OCI-LY1 (cell line): ENCODE data around the gene MIER3.

Experiments
- H2AFZ ChIP-seq: fragments of 200-600 bp; sonication (generic), shearing (Covaris generic); 2 replicates; pipeline ENCODE4 v1.6.0; 2014; ENCODE audit warnings: antibody characterized with exemption, mild to moderate bottlenecking, low read length
- H3F3A ChIP-seq: fragments of 200-600 bp; sonication (generic), shearing (Covaris generic); 2 replicates; pipeline ENCODE4 v1.6.0; 2014; ENCODE audit warnings: mild to moderate bottlenecking, antibody characterized with exemption, low read length, moderate library complexity; ENCODE audit not compliant: insufficient read depth
- H3K27ac ChIP-seq: fragments of 200-600 bp; sonication (generic); 2 replicates; pipeline ENCODE4 v1.5.1; 2014; ENCODE audit warnings: low read length, mixed run types, mild to moderate bottlenecking, low read depth; ENCODE audit not compliant: poor library complexity, severe bottlenecking
- H3K27me3 ChIP-seq: fragments of 200-600 bp; sonication (generic); 2 replicates; pipeline ENCODE4 v1.6.0; 2014; ENCODE audit warnings: antibody characterized with exemption, mild to moderate bottlenecking, low read length, moderate library complexity; ENCODE audit not compliant: insufficient read depth
- H3K36me3 ChIP-seq: fragments of 200-600 bp; sonication (generic); 2 replicates; pipeline ENCODE4 v1.6.1; 2014; ENCODE audit warnings: mild to moderate bottlenecking, antibody characterized with exemption, low read length, moderate library complexity, mixed read lengths; ENCODE audit not compliant: insufficient read depth
- H3K4me1 ChIP-seq: fragments of 200-600 bp; sonication (generic); 2 replicates; pipeline ENCODE4 v1.5.1; 2014; ENCODE audit warnings: mild to moderate bottlenecking, low read length, moderate library complexity; ENCODE audit not compliant: insufficient read depth, severe bottlenecking
- H3K4me2 ChIP-seq: fragments of 200-600 bp; sonication (generic), shearing (Covaris generic); 2 replicates; pipeline ENCODE4 v1.6.1; 2014; ENCODE audit warnings: low read length
- H3K4me3 ChIP-seq: fragments of 200-600 bp; sonication (generic); 2 replicates; pipeline ENCODE4 v1.5.1; 2014; ENCODE audit warnings: low read length, low read depth, mild to moderate bottlenecking, mixed read lengths; ENCODE audit not compliant: poor library complexity, severe bottlenecking
- H3K79me2 ChIP-seq: fragments of 200-600 bp; shearing (Covaris generic); 2 replicates; pipeline ENCODE4 v1.6.1; 2016; ENCODE audit warnings: mixed run types, low read length, mixed read lengths; ENCODE audit not compliant: insufficient read depth
- H3K9ac ChIP-seq: fragments of 200-600 bp; sonication (generic), shearing (Covaris generic); 2 replicates; pipeline ENCODE4 v1.6.1; 2014; ENCODE audit warnings: mild to moderate bottlenecking, low read length, mixed read lengths
- H3K9me2 ChIP-seq: fragments of 200-600 bp; sonication (generic), shearing (Covaris generic); 2 replicates; pipeline ENCODE4 v1.6.1; 2014; ENCODE audit warnings: low read depth, mild to moderate bottlenecking, low read length, mixed read lengths
- H3K9me3 ChIP-seq: fragments of 200-600 bp; shearing (Covaris generic); 2 replicates; pipeline ENCODE4 v1.6.1; 2014; ENCODE audit warnings: low read length, mixed read lengths
- H4K20me1 ChIP-seq: fragments of 200-600 bp; sonication (generic), shearing (Covaris generic); 2 replicates; pipeline ENCODE4 v1.6.0; 2016; ENCODE audit warnings: mild to moderate bottlenecking, low read length; ENCODE audit not compliant: insufficient read depth
- EZH2 ChIP-seq: fragments of 200-600 bp; sonication (generic), shearing (Covaris generic); IDR thresholded peaks from 2 replicates; pipeline ENCODE4 v1.8.0; 2017; ENCODE audit warnings: borderline replicate concordance, mixed run types, mild to moderate bottlenecking, antibody characterized with exemption, low read length, moderate library complexity, mixed read lengths
- TF ChIP-seq, protein P1 (sequence below): fragments of 200-600 bp; sonication (generic), shearing (Covaris generic); IDR thresholded peaks from 2 replicates; pipeline ENCODE4 v1.5.1; 2017; ENCODE audit warnings: mild to moderate bottlenecking, antibody characterized with exemption, low read length, moderate library complexity, mixed read lengths

Gene MIER3

GRCh38 chr5:56971275-56971674 is 19.4 kb upstream of the MIER3 start:
- no peak overlapping the region for H3K4me2 ChIP-seq
- H3K36me3 ChIP-seq, result no peaks in the 10 kb centered on the region
- H3K27ac ChIP-seq, result no peak overlapping the region
- no peak for TF ChIP-seq EZH2
- TF ChIP-seq, protein P1, sequence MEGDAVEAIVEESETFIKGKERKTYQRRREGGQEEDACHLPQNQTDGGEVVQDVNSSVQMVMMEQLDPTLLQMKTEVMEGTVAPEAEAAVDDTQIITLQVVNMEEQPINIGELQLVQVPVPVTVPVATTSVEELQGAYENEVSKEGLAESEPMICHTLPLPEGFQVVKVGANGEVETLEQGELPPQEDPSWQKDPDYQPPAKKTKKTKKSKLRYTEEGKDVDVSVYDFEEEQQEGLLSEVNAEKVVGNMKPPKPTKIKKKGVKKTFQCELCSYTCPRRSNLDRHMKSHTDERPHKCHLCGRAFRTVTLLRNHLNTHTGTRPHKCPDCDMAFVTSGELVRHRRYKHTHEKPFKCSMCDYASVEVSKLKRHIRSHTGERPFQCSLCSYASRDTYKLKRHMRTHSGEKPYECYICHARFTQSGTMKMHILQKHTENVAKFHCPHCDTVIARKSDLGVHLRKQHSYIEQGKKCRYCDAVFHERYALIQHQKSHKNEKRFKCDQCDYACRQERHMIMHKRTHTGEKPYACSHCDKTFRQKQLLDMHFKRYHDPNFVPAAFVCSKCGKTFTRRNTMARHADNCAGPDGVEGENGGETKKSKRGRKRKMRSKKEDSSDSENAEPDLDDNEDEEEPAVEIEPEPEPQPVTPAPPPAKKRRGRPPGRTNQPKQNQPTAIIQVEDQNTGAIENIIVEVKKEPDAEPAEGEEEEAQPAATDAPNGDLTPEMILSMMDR, result no peak
- no peaks in the 10 kb centered on the region; the same call in 1 of the 2 replicates for H3K27me3 ChIP-seq
- H3K4me3 ChIP-seq, result no peak overlapping the region
- H3K9me2 ChIP-seq, result no peaks in the 10 kb centered on the region
- H3K9me3 ChIP-seq, result no peaks in the 10 kb centered on the region
- H3K79me2 ChIP-seq, result no peaks in the 10 kb centered on the region
- H4K20me1 ChIP-seq, result no peaks in the 10 kb centered on the region
- H3K9ac ChIP-seq, result no peak overlapping the region
- no peak overlapping the region for H2AFZ ChIP-seq
- no peaks in the 10 kb centered on the region for H3K4me1 ChIP-seq
- no peaks in the 10 kb centered on the region for H3F3A ChIP-seq

DNA sequence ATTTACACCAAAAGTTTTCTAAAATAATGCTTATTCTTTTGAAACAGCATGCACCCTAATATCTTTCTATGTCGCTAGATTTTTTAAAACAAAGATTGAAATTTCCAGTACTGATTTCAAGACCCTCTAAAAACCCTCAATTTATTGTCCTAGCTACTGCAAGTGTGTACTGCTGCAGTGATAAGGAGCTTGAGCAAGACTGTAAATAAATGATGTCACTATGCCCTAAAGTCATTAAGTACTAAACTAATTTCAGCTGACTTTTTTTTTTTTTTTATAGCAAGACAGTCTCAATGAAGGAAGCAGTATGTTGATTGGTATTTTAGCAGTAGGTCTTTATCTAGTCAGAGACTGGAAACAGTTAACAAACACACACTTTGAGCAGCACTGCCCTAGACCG is 12.2 kb upstream of the MIER3 start:
- Histone ChIP-seq H3K4me3 (no peak overlapping the region), H3K4me2 (no peak overlapping the region), H2AFZ (no peak overlapping the region), H4K20me1 (no peaks in the 10 kb centered on the region), H3K27ac (no peak overlapping the region), H3K27me3 (0 out of 2 replicates have a peak, but pooled peaks cover 8% of the 10 kb centered on the region), H3K4me1 (no peaks in the 10 kb centered on the region), H3K9ac (no peak overlapping the region), H3K36me3 (no peaks in the 10 kb centered on the region), H3K9me2 (no peaks in the 10 kb centered on the region), H3F3A (no peaks in the 10 kb centered on the region), H3K79me2 (no peaks in the 10 kb centered on the region), H3K9me3 (no peaks in the 10 kb centered on the region)
- TF ChIP-seq, protein P1, result no peak
- no peak for TF ChIP-seq EZH2

DNA sequence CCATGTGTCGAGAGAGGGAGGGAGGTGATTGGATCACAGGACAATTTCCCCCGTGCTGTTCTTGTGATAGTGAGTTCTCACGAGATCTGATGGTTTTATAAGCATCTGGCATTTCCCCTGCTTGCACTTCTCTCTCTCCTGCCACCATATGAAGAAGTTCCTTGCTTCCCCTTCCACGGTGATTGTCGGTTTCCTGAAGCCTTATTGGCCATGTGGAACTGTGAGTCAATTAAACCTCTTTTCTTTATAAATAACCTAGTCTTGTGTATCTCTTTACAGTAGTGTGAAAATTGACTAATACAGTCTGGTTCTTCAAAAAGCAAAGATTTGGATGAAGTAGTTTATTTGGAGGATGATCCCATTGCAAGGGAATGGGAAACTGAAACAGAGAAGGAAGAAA is 11.3 kb upstream of the MIER3 start:
- Histone ChIP-seq H3K4me1 (no peaks in the 10 kb centered on the region), H3K4me3 (no peak overlapping the region), H3K9ac (no peak overlapping the region), H3K9me2 (no peaks in the 10 kb centered on the region), H3K36me3 (no peaks in the 10 kb centered on the region), H3K4me2 (no peak overlapping the region), H3K27me3 (0 out of 2 replicates have a peak, but pooled peaks cover 8% of the 10 kb centered on the region), H3F3A (no peaks in the 10 kb centered on the region), H4K20me1 (no peaks in the 10 kb centered on the region), H3K79me2 (no peaks in the 10 kb centered on the region), H3K9me3 (no peaks in the 10 kb centered on the region), H3K27ac (no peak overlapping the region), H2AFZ (no peak overlapping the region)
- TF ChIP-seq EZH2, result no peak
- TF ChIP-seq, protein P1, result no peak
